Stimulated activated CD8-positive, alpha-beta memory T cell treated with anti-CD3 and anti-CD28 coated beads, Interleukin-4, amount 100 ng/mL, for 48 hours (primary cell): ENCODE measurements around the gene IL4I1.
A peak's percentile ranks its signal among the peaks of the same experiment; 100 is the strongest.

ENCODE experiments used
- DNase-seq: peaks from one replicate; pipeline ENCODE4 v3.0.0-alpha.2; 2020

The IL4I1 gene

DNA sequence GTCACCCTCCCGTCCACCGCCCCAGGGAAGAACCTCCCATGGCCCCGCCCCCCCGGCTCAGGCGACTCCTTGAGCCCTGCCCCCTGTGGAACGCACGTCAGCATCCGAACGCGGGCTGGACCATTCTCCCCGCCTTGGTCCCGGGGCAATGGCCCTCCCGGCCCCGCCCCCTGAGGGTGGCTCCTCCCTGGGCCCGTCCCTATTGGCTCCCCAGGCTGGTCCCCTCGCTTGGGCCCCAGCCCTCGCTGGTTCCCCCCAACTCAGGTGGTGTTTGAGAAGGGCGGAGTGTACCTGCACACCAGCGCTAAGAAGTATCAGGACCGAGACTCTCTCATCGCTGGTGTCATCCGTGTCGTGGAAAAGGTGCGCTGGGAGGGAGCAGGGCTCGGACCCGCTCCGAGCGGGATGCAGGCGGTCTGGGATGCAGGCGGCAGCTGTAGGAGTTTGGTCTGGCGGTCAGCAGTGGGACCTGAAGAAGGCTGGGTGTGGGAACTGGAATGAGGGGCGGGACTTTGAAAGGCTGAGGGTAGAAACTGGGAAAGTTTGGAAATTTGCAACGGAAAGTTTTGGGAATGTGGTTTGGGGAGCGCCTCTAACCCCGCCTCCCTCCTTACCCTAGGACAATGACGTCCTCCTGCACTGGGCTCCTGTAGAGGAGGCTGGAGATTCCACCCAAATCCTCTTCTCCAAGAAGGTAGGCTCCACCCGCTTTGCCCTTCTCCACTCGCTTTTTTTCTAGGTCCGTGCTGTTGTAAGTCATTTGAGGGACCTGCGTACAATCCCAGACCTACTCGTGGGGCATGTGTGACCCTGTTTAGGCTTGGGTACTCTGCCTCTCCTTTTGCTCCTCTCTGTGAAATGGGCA is 18.6 kb downstream of the IL4I1 start:
- DNase-seq, result peak; percentile 100

DNA sequence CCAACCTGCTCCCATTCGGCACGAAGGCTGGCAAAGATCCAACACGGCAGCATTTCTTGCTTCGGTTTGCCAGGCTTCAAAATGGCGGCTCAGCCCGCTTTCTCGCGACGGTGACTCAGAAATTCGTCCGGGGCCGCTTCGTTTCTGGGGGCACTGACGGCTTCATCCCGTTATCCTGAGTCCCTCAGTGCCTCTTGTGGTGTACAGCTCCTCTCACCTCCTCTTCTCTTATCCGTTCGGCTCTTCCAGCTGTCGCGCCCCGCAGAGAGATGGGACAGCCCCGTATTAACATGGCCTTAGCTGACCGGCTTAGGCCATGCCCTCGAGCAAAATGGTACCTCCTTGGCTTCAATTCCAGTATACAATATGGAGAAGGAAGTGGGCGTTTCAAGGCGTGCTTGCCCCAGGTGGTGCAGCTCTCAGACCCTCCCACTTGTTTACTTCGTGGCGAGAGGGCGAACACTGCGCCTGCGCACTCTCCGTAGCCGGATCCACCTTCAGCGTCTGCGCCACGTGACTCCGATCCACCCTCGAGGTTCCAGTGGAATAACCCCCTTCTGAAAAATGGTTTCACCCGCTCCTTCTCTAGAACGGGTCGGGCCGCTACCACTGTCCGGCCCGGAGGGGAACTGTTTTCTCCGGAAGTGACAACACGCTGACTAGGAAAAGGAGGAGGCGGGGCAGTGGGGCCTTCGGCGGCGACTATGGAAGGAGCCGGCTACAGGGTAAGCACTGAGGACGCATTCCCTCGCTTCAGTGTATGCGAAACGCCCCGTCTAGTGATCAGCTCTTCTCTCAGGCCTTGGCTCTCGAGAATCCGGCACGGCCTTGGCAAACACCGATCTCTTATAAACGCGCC is 19.4 kb downstream of the IL4I1 start, which contains the start of the genes AKT1S1 and TBC1D17:
AKT1S1 (minus strand) TSS at position 336 of the 859 bp plus-strand sequence. CDS start 4,060 bp downstream, outside the sequence.
TBC1D17 (plus strand) TSS at position 683 of the 859 bp plus-strand sequence; CDS start at position 705, 22 bp downstream.
- DNase-seq, result peak; percentile 97

DNA sequence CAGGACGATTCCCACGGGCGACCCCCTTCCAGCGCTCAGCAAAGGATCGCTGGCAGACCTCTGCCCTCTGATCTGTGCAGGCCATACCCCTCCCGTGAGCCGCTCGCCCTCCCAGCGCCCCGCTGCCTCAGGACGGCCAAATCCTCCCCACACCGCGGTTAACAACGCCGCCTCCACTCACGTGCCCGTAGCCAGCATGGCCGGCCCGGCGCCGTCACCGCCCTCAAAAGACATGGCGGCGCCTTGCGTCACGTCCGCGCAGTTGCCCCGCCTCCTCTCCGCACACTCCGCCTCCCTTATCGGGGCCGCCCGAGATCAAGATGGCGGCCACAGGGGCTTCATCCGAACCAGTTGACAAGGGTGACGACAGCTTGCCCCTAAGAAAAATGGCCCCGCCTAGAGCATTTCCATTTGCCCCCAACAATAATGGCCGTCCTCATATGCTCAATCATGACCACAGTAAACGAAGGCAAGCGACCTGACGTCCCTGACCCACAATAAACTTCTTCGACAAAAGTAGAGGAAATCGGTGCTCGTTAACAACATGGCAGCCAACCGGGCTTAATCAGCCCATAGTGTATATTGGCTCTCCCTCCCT is 20.2 kb downstream of the IL4I1 start:
- peak; percentile 98 for DNase-seq

DNA sequence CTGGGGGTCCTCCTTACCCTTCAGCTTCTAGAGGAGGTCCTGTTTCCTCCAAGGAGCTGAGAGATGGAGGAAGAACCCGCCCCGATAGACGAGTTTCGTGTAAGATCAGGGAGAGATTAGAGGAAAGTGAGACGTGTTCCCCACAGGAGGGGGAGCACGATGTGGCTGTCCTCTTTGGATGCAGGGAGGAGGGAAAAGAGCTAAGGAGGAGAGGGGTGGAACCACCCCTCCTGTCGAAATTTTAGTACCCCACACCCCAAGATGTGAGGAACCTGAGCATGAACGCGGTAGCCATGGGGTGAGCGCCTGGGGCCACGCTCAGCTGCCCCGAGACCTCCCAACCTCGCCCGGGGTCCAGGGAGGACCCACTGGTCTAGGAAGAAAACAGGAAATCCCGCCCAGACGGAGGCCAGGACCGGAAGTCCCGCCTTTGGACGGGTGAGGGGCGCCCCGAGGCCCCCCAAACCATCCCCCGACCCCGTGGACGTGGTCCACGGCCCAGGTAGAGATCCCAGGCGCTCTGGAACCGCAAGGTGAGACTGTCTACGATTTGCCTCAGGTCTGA is 20.7 kb downstream of the IL4I1 start:
- DNase-seq, result peak; percentile 77

DNA sequence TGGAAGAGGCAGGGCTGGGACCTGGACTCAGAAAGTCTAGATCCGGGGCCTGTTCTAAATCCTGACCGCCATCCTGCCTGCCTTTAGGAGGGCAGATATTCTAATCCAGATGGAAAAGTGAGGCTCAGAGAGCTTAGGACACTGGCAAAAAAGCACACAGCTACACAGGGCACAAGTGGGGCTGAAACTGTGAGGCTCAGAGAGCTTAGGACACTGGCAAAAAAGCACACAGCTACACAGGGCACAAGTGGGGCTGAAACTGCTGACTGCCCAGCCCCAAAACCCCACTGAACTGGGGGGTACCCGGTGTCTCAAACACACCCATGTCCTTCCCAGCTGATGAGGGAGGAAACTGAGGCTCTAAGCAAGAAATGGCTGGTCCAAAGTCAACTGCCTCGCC is 21.5 kb downstream of the IL4I1 start:
- no peak for DNase-seq

DNA sequence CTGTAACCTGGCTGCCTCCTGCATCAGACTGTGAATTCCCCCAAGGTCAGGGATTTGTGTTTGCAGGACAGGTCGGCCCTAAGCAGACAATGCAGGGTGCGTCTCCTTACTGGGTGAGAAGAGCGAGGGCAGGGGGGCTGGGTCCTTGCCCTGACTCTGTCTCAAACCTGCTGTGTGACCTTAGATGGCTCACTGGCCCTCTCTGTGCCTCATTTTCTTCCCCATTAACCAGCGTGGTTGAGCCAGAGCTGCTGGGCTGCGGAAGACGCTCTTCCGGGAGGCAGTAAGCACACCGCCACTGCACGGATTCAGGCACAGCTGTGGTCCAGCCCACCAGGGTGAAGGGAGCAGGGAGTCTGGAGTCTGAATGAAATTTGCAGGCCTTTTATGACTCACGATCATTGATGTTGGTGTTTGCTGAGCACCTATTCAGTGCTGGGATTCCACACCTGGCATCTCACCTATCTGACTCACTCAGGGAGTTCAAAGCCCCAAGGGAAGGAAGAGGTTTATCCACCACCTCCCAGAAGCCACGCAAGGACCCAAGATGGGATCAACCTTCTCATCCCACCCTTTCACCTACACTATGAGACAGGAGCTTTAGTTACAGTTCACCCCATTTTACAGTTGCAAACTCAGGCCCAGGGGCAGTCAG is 22.1 kb downstream of the IL4I1 start:
- no peak for DNase-seq

DNA sequence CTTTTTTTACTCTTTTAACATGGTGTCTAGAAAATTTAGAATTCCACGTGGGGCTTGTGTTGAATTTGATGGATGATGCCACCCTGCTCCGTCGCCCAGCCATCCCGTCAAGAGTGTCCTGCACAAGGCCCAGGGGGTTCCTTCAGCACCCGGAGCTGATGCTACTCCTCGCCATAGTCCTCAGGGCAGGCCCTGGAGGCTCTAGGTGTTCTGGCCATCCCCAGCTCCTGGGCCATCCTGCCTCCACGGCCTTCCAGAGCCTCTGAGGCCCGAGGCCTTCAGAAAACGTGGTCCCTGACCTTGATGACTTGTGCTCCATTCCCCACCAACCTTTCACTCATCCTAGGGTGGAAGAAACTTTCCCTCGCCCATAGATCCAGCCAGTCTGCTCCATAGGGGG is 22.9 kb downstream of the IL4I1 start:
- DNase-seq, result no peak

DNA sequence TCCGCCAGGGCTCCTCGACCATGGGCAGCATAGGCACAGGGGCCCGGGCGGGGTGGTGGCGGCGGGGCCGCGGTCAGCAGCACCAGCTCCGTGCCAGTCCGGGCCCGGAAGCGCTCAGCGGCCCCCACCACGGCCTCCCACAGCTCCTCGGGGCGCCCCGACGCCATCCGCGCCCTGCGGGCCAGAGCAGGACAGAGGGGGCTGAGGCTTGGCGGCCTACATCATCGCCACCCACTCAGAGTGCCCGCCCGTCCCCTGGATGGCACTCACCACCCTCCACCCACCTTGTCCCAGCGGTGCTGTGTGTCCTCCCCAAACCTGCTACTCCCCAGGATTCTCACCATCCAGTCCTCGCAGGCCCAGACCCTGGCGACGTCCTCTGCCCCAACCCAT is 23.6 kb downstream of the IL4I1 start:
- no peak for DNase-seq

DNA sequence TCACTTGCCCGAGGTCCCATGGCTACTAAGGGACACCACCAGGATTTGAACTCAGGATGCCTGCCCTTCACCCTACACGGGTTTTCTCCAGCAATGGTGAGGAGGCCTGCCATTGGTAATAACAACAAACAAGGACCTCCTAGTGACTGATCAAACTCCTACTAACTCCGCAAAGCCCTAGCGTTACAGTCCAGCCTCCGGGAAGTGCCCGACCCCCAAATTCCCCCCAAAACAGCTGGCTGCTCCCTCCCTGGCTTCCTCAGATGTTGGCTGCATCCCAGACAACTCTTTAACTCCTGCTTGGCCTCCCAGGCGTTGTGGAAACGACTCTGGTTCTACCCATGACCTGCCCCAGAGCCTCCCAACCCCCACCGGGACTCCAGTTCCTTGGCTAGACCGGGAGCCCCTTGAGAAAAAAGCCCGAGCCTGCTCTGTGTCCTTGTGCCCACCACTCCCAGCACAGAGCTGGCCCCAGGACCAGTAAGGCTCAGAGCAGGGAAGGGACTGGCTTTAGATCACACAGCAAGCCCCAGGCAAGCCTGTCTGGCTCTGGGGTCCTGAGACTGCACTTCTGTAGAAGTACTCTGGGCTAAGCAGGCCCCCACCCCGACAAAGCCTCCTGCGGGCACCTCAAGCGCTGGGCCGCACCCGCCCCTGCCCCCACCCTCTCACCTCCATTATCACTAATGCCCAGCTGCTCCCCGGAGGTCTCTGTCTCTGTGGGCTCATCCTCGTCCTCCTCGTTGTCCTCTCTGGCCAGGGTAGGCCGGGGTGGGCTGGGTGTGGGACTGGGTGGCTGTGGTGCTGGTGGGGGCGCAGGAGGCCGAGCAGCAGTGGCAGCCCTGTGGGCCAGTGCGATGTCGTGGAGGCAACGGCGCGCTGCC is 24.2 kb downstream of the IL4I1 start:
- DNase-seq, result no peak

DNA sequence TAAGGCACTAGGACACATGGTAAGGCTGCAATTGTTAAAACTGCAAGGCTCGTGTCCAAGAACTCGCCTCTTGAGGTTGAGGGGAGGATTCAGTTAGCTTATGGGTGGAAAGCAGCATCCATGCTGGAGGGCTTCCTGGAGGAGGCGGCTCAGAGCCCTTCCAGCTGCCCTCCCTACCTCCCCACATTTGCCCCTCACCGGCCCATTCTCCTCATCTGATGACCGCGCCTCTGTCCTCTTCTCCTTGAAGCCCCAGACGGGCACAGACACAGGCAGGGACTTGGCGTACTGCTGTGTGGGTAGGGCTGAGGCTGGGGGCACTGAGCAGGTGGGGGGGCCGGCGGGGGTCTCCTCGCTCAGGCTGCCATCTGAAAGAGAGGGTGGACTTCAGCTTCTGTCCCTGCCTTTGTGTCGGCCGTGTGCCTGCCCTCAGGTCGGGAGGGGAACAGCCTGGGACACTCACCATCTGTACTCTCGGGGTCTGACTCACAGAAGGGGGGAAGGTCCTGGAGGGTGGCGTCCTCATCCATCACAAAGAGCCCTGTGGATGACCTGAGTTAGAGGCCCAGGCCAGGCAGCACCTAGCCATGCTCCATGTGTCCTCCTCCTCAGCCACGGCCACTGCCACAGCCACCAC is 25.2 kb downstream of the IL4I1 start:
- no peak for DNase-seq

DNA sequence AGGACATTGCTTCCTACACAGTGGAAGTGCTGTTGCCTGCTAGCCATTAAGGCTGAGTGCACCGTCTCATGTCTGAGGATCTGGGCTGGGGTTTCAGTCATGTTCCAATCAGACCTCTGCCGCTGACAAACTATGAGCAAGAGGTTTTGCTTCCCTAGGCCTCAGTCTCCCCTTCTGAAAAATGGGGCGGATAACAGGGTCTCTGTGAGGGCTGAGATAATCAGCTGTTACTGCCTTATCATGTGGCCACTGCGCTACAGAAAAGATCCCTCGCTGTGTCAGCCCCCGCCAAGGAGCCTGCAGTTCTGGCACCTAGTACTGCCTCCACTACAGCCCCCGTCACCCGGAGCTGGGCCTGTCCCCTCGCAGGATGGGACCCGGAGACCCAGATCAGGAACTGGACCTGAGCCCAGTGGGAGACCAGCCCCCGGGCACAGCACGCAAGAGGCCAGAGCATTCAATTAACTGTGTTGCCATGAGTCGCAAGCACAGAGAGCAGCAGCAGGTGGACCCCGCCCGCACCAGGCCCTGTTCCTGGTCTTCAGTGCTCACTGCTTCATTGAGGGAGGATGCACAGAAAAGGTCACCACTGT is 26.3 kb downstream of the IL4I1 start:
- DNase-seq, result no peak

DNA sequence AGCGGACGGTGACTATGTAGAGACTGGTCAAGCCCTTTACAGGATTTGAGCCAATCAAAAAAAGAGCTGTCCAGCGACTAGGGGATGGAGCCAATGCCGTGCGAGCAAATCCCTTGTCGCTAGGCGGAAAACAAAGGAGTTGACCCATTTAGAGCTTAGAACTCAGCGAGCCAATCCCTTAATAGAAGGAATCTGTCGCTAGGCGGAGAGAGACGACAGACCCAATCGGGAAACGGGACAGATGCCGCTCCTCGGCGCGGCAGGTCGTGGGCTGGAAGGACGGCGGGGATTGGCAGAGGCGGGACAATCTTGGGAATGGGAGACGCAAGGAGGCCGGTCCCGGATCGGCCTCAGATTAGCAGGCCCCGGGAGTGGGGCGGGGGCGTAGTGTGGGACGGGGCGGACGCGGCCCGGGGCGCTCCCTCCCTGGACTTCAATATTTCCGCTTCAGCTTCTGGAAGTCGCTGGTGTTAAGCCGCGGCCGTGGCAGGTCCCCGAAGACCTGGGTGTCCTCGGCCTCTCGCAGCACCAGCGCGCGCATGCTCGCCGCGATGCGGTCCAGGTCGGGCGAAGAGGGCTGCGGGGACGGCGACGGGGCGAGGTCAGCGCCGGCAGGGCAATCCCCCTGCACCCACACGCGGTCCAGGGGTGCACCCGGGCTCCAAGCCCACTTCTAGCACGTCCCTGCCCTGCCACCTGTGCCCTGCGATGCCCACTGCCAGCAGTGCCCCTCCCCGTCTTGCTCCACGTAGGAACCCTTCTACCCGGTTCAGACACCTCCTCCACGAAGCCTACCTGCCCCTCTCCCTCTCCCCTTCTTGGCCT is 27.0 kb downstream of the IL4I1 start:
- peak; percentile 92 for DNase-seq

DNA sequence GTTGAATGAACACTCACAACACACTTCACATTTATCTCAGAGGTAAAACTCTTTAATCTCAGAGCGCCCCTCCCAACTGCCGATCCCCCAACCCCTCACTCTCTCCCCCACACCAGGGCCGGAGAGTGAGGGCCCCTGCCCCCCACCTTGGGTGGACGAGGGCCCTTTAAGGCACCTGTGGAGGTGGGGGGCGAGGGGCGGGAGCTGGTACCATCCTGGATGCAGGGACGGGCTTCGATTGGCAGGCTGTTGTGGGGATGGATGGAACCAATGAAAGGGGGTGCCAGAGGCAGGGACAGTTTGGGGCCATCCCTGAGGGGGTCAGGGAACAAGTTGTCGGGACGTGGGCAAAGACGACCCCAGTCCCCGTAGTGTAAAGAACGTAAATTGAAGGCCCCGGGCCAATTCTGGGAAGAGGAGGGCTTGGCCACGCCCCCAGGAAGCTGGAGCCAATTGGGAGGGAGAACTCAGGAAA is 27.6 kb downstream of the IL4I1 start:
- no peak for DNase-seq

DNA sequence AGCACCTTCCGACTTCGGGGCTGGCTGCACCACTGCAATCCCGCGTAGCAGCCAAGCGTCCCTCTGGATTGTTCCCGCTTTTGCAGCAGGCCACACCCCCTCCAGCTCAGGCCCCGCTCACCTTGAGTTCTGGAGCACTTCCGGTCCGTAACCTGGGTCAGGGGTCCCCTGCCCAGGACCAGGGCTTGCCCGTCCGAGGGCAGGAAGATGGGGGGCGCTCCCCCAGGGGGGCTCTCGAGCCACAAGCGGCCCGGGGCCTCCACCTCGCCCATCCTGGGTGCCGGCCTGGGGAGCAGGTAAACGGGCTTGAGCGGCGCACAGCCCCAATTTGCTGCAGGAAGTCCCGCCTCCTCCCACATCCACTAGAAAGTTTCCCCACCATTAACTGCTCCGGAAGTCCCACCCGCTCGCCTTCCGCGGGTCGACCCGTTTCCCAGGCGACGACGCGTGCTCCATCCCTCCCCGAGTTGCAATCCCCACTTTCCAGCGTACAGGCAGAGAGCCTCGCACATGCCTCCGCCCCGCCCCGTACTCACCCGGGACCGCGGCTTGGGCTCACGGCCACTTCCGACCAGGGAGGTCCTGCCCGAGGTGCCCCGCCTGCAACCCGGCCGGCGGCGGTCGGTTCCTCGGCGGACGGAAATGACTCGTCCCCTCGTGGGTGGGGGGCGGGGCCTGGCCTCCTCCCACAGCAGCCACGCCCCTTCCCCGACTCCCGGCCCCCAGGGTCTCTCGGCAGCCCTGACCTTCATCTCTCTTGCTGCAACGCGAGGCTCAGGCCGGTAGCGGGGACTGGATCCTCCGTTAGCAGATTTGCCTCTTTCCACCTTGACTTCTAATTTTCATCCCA is 29.5 kb downstream of the IL4I1 start, which contains the start of gene PNKP:
PNKP (minus strand) TSS at position 644 of the 850 bp plus-strand sequence; CDS start at position 272, 372 bp downstream.
- DNase-seq, result peak; percentile 96

DNA sequence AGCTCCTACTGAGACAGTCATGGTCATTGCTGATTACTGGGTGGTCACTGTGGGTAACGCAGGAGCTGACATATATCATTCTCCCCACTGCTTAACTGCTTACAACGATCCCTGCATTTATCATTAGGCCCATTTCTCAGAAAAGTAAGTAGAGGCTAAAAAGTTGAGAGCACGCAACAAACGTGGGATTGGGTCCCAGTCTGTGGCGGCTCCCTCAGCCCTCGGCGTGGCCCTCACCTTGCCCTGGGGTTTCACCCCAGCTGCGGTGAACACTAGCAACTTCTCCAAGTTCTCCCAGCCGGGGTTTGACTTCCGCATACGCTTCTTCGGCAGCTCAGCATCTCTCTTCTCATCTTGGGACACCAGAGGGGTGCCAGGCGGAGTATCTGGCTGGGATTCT is 31.8 kb downstream of the IL4I1 start:
- DNase-seq, result no peak

DNA sequence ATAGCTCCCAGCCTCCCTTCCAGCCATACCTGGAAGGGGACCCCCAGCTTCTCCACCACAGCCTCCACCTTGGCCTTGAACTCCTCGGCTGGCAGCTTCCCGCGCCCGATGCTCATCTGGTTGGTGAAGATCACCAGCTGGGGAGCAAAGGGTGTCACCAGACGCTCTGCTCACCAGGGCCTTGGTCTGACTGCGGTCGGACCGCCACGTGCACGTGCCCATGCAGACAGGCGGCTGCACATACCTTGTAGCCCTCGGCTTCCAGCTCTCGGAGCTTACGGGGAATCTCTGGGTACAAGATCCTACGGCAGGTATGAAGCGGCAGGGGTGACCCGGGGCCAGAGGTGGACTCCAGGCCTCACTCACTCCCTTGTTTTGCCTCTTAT is 32.8 kb downstream of the IL4I1 start:
- DNase-seq, result no peak

DNA sequence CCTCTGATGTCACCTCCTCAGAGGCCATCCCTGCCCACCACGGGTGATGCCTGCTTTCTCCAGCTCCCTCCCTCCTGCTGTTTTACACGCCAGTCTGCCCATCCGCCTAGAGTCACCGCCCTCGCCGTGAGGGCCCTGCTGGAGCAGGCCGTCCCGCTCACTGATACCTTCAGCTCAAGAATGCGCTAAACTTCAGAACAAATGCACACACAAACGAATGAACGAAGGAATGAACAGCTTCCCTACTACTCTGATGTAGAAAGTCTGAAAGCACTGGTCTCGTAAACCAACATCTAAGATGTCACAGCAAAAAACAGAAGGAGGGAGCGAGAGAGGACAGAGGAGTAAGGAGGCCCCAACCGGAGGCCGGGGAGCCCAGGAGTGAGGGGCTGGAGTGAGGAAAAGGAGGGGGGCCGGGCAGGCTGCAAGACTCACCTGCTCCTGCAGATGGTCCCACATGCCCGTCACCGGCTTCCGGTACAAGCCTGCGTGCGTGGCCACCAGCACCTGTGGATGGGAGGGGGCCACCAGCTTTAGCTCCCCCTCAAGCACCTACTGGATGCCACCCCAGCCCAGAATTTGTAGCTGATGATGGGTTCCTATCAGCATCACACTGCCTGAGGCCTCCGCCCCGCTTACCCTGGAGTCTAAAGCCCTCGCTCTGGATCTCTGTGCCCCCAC is 33.3 kb downstream of the IL4I1 start:
- no peak for DNase-seq
